Ascending aorta (tissue), 2 donors: ENCODE results near the gene SRXN1. TPM values are rescaled to one million over a fixed set of nuclear protein-coding genes. Genes with fewer than 3 reads are reported as not detected.

ENCODE experiments used
- DNase-seq, 2 donors: peaks; one replicate each; pipeline ENCODE4 v3.0.0-alpha.2; 2019; ENCODE audit warnings: low spot score in 2 of 2
- H3K27ac ChIP-seq, 2 donors: fragments of 200-600 bp; sonication (generic); one replicate each; pipeline ENCODE4 v1.5.1; 2016 to 2017; ENCODE audit warnings: mild to moderate bottlenecking in 1 of 2
- H3K27me3 ChIP-seq: fragments of 200-600 bp; sonication (generic); one replicate; pipeline ENCODE4 v1.5.1; 2017
- H3K36me3 ChIP-seq, 2 donors: fragments of 200-600 bp; sonication (generic); one replicate each; pipeline ENCODE4 v1.5.1; 2016
- H3K4me1 ChIP-seq, 2 donors: fragments of 200-600 bp; sonication (generic); one replicate each; pipeline ENCODE4 v1.5.1; 2016 to 2017; ENCODE audit warnings: mild to moderate bottlenecking in 1 of 2
- H3K4me3 ChIP-seq, 2 donors: fragments of 200-600 bp; sonication (generic); one replicate each; pipeline ENCODE4 v1.5.1; 2016 to 2017; ENCODE audit warnings: mild to moderate bottlenecking in 1 of 2
- H3K9me3 ChIP-seq, 2 donors: fragments of 200-600 bp; sonication (generic); one replicate each; pipeline ENCODE4 v1.5.1; 2016
- intact Hi-C: fragments of 100-400 bp; cut with DNase I; formaldehyde crosslinking; loops from one replicate; pipeline ENCODE4 v1.15.1; 2023
- total RNA-seq: library from RNA; depleted of rRNA; stranded (reverse); fragments of >200 nt; gene quantifications from one replicate; pipeline ENCODE4 v1.1.0, GENCODE V29; 2016
- TF ChIP-seq, protein P1 (sequence below), 3 experiments: fragments of 200-600 bp in 2 of 3; fragments of 450-650 bp in 1 of 3; sonication (generic) in 2 of 3; IDR thresholded peaks; one replicate each; pipeline ENCODE4 v1.5.1; 2016 to 2019; ENCODE audit warnings: antibody characterized with exemption in 3 of 3, mild to moderate bottlenecking in 1 of 3, moderate library complexity in 1 of 3

The SRXN1 gene
- total RNA-seq, 1 donor from 2014 or later: 28.8 TPM

DNA sequence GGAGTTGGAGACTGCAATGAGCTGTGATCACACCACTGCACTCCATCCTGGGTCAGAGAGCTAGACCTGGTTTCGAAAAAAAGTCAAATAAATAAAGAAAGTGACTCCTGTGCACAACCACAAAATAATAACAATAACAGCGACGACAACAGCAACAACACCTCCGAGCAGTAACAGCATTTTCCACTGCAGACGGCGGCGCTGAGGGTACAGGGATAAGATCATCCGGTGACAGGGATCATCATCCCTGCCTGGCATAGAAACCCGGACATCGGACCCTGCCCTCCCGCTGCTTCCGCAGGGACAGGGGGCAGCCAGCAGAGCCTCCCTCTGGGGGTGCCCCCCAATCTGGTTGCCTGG lies 11.5 kb downstream of the SRXN1 start:
- H3K36me3 ChIP-seq: no peaks in the 10 kb centered on the region
- no peak for DNase-seq
- H3K4me1 ChIP-seq: peaks cover 2 to 3% of the 10 kb centered on the region in 2 donors
- no peaks in the 10 kb centered on the region for H3K27me3 ChIP-seq
- H3K9me3 ChIP-seq: no peaks in the 10 kb centered on the region
- H3K27ac ChIP-seq: no peak overlapping the region
- H3K4me3 ChIP-seq: no peak overlapping the region
- intact Hi-C loops: loop anchor here (5.0 kb wide), 1 partner anchor 279 kb away; no protein-coding TSS in a partner anchor
- TF ChIP-seq, protein P1, sequence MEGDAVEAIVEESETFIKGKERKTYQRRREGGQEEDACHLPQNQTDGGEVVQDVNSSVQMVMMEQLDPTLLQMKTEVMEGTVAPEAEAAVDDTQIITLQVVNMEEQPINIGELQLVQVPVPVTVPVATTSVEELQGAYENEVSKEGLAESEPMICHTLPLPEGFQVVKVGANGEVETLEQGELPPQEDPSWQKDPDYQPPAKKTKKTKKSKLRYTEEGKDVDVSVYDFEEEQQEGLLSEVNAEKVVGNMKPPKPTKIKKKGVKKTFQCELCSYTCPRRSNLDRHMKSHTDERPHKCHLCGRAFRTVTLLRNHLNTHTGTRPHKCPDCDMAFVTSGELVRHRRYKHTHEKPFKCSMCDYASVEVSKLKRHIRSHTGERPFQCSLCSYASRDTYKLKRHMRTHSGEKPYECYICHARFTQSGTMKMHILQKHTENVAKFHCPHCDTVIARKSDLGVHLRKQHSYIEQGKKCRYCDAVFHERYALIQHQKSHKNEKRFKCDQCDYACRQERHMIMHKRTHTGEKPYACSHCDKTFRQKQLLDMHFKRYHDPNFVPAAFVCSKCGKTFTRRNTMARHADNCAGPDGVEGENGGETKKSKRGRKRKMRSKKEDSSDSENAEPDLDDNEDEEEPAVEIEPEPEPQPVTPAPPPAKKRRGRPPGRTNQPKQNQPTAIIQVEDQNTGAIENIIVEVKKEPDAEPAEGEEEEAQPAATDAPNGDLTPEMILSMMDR (IDR thresholded peaks at IDR 0.05): no peak

DNA sequence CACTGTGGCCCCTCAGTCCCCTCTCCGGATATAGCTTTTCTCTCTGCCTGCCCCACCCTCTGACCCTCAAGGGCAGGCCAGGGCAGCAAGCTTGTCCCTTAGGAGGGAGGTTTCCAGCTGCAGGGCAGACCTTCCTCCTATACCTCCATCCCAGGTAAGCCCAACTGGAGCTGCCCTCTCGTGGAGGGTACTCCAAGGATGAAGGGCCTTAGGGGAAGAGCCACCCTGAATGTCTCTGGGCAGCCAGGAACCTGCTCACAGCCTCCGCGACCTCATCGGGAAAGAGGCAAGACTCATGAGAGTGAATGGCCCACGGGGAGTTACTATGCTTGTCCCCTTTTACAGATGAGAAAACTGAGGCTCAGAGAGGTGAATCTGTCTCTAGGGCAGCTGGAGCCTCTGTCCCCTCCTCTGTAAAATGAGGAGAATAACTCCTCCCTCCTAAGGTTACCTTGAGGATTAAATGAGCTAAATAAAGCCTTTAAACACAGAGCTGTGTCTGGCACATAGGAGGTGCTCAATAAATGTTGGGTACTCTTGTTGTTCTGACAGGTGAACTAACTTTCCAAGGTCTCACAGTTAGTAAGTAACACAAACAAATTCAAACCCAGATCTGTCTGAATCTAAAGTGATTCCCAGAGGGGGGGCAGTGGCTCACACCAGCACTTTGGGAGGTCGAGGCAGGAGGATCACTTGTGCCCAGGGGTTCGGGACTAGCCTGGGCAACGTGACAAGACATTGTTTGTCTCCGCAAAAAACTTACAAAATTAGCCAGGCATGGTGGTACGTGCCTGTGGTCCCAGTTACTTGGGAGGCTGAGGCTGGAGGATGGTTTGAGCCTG lies 12.1 kb downstream of the SRXN1 start:
- Histone ChIP-seq H3K4me3 (no peak overlapping the region), H3K27ac (no peak overlapping the region), H3K36me3 (no peaks in the 10 kb centered on the region), H3K27me3 (no peaks in the 10 kb centered on the region), H3K9me3 (no peaks in the 10 kb centered on the region), H3K4me1 (peaks cover 2 to 3% of the 10 kb centered on the region in 2 donors)
- TF ChIP-seq, protein P1 (IDR thresholded peaks at IDR 0.05): no peak
- intact Hi-C loops: loop anchor here (5.0 kb wide), 1 partner anchor 279 kb away; no protein-coding TSS in a partner anchor
- no peak for DNase-seq

DNA sequence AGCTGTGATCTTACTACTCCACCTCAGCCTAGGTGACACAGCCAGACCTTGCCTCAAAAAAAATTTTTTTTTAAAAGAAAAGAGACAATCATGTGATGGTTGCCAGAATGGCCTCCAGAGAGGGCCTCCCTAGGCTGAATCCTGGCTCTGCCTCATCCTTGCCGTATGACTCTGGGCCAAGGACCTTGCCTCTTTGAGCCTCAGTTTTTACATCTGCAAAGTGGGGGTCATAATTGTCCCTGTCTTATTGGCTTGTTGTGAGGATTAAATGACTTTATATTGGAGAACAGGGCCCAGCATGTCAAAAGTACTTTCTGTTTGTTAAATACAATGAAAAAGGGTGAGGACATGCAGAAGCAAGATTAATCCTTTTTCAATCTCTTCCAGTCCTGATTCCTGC lies 14.4 kb downstream of the SRXN1 start:
- no peaks in the 10 kb centered on the region for H3K9me3 ChIP-seq
- no peaks in the 10 kb centered on the region for H3K27me3 ChIP-seq
- TF ChIP-seq, protein P1 (IDR thresholded peaks at IDR 0.05): no peak
- H3K27ac ChIP-seq: no peak overlapping the region
- DNase-seq: no peak
- peaks cover 0 to 3% of the 10 kb centered on the region in 2 donors for H3K4me1 ChIP-seq
- intact Hi-C loops: no loop called here
- no peak overlapping the region for H3K4me3 ChIP-seq
- no peaks in the 10 kb centered on the region for H3K36me3 ChIP-seq

DNA sequence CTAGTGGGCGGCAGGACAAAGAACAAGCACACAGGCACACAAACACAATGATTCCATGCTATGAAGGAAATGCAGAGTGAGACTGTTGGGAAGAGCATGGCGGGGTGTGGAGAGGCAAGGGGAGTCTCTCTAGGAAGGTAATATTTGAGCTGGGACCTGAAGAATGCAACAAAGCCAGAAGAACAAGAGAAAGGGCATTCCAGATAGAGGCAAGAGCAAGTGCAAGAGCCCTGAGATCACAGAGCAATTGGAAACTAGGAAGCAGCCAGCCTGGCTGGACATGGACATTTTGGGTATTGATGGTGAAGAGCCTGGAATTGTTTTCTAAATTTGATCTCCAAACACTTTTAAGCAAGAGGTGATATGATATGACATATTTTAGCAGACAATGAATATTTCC lies 15.4 kb downstream of the SRXN1 start:
- H3K36me3 ChIP-seq: no peaks in the 10 kb centered on the region
- no peak for DNase-seq
- H3K4me3 ChIP-seq: no peak overlapping the region
- peaks cover 0 to 3% of the 10 kb centered on the region in 2 donors for H3K4me1 ChIP-seq
- H3K27ac ChIP-seq: no peak overlapping the region
- no peaks in the 10 kb centered on the region for H3K9me3 ChIP-seq
- H3K27me3 ChIP-seq: no peaks in the 10 kb centered on the region
- intact Hi-C loops: no loop called here
- TF ChIP-seq, protein P1 (IDR thresholded peaks at IDR 0.05): no peak

DNA sequence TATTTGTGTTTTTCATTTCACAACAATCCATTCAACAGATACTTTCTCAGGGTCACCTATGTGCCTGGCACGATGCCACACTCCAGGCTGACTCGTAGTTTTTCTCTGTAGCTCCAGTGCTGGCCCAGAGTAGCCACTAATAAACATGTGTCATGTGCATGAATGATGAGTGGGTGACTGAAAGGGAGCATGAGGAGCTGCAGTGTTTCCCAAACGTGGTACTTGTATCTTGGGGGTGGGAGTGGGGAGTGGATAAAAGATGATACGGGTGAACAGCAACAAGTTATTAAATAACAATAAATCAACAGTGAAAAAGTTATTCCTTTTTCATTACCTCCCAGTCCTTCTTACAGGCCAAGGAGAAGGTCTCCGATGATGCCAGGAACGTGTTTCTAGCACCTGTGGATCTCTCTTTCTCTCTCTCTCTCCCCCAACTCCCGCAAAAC lies 17.1 kb downstream of the SRXN1 start:
- Histone ChIP-seq H3K4me1 (no peaks in the 10 kb centered on the region), H3K27ac (no peak overlapping the region), H3K4me3 (no peak overlapping the region), H3K27me3 (no peaks in the 10 kb centered on the region), H3K9me3 (no peaks in the 10 kb centered on the region), H3K36me3 (no peaks in the 10 kb centered on the region)
- intact Hi-C loops: no loop called here
- DNase-seq: no peak
- TF ChIP-seq, protein P1 (IDR thresholded peaks at IDR 0.05): no peak
